GM23248 (cell line): ENCODE measurements around the gene SIPA1L3. TPM values are rescaled to one million over a fixed set of nuclear protein-coding genes. Genes with fewer than 3 reads are reported as not detected.

ENCODE experiments used
- DNase-seq: peaks from one replicate; pipeline ENCODE4 v3.0.0-alpha.2; 2015
- H2AFZ ChIP-seq: fragments of 200-600 bp; sonication (generic); 2 replicates; pipeline ENCODE4 v1.6.1; 2016; ENCODE audit warnings: antibody characterized with exemption
- H3F3A ChIP-seq: fragments of 200-600 bp; sonication (generic); 2 replicates; pipeline ENCODE4 v1.6.1; 2016; ENCODE audit warnings: mild to moderate bottlenecking, antibody characterized with exemption, mixed run types; ENCODE audit not compliant: insufficient read depth
- H3K27ac ChIP-seq: fragments of 200-600 bp; sonication (generic); 2 replicates; pipeline ENCODE4 v1.5.1; 2016; ENCODE audit warnings: mild to moderate bottlenecking
- H3K27me3 ChIP-seq: fragments of 200-600 bp; sonication (generic); replicated peaks from 2 replicates; pipeline ENCODE4 v1.6.1; 2016; ENCODE audit warnings: mild to moderate bottlenecking; ENCODE audit not compliant: insufficient read depth
- H3K36me3 ChIP-seq: fragments of 200-600 bp; sonication (generic); 2 replicates; pipeline ENCODE4 v1.6.1; 2016; ENCODE audit warnings: low read depth, mild to moderate bottlenecking
- H3K4me1 ChIP-seq: fragments of 200-600 bp; sonication (generic); 2 replicates; pipeline ENCODE4 v1.6.1; 2016; ENCODE audit warnings: mild to moderate bottlenecking; ENCODE audit not compliant: insufficient read depth
- H3K4me2 ChIP-seq: fragments of 200-600 bp; sonication (generic); one replicate; pipeline ENCODE4 v1.6.1; 2016; ENCODE audit warnings: mild to moderate bottlenecking; ENCODE audit not compliant: unreplicated experiment
- H3K4me3 ChIP-seq: fragments of 200-600 bp; sonication (generic); 2 replicates; pipeline ENCODE4 v1.5.1; 2016; ENCODE audit warnings: mild to moderate bottlenecking
- H3K79me2 ChIP-seq: fragments of 200-600 bp; sonication (generic); 2 replicates; pipeline ENCODE4 v1.6.1; 2016; ENCODE audit warnings: mild to moderate bottlenecking; ENCODE audit not compliant: insufficient read depth
- H3K9ac ChIP-seq: fragments of 200-600 bp; sonication (generic); 2 replicates; pipeline ENCODE4 v1.6.1; 2016; ENCODE audit warnings: mild to moderate bottlenecking
- H3K9me2 ChIP-seq: fragments of 200-600 bp; sonication (generic); 2 replicates; pipeline ENCODE4 v1.6.1; 2016; ENCODE audit warnings: mixed run types, mild to moderate bottlenecking, moderate library complexity; ENCODE audit not compliant: insufficient read depth
- H3K9me3 ChIP-seq: fragments of 200-600 bp; sonication (generic); one replicate; pipeline ENCODE4 v1.6.1; 2017; ENCODE audit warnings: low read depth
- H4K20me1 ChIP-seq: fragments of 200-600 bp; sonication (generic); 2 replicates; pipeline ENCODE4 v1.6.0; 2016; ENCODE audit not compliant: insufficient read depth
- EZH2 ChIP-seq: fragments of 200-600 bp; sonication (generic); IDR thresholded peaks from 2 replicates; pipeline ENCODE4 v1.6.1; 2018; ENCODE audit warnings: antibody characterized with exemption, mild to moderate bottlenecking; ENCODE audit not compliant: insufficient read depth, poor library complexity, severe bottlenecking
- EZH2phosphoT487 ChIP-seq: fragments of 200-600 bp; sonication (generic); IDR thresholded peaks from 2 replicates; pipeline ENCODE4 v1.6.1; 2018; ENCODE audit warnings: antibody characterized with exemption, moderate library complexity, mild to moderate bottlenecking, low read depth; ENCODE audit not compliant: insufficient read depth
- WGBS, 2 experiments: methylation state at CpG; one replicate each; pipeline ENCODE4 v1.1.6; 2015 to 2017; ENCODE audit warnings: low lambda C conversion rate in 2 of 2, low coverage in 1 of 2; ENCODE audit errors: missing lambda C conversion rate in 2 of 2; 5-methylcytosine and 5-hydroxymethylcytosine counted together
- in situ Hi-C: fragments of 300-500 bp; cut with MboI; formaldehyde crosslinking; loops from 2 replicates; pipeline ENCODE4 v1.15.0; 2020
- polyA plus RNA-seq: library from polyadenylated mRNA; unstranded; fragments of >200 nt; fragmentation: Nextera tagmentation; extraction: Ambion mirVana; gene quantifications from 2 replicates; pipeline ENCODE4 v1.2.1, GENCODE V29; 2016
- total RNA-seq: library from RNA; depleted of rRNA; stranded (reverse); fragments of >200 nt; shearing (Covaris generic); gene quantifications from 2 replicates; pipeline ENCODE4 v1.2.3, GENCODE V29; 2014

SIPA1L3 gene
- total and polyA plus RNA-seq, 2 experiments from 2014 or later, result 3.7 to 12.1 TPM

DNA sequence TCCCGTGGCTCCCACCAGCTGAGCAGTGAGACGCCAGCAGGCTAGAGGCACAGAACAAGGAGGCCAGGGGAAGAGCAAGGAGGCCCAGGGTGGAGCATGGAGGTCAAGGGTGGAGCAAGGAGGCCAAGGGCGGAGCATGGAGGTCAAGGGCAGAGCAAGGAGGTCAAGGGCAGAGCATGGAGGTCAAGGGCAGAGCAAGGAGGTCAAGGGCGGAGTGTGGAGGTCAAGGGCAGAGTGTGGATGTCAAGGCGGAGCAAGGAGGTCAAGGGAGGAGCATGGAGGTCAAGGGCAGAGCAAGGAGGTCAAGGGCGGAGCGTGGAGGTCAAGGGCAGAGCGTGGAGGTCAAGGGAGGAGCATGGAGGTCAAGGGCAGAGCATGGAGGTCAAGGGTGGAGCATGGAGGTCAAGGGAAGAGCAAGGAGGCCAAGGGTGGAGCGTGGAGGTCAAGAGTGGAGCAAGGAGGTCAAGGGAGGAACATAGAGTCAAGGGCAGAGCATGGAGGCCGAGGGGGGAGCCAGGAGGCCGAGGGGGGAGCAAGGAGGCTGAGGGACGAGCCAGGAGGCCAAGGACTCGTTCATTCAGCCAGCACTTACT is 289.3 kb downstream of the SIPA1L3 start:
- Histone ChIP-seq H3K9ac (no peak overlapping the region), H3K27me3 (no peaks in the 10 kb centered on the region), H3K36me3 (no peaks in the 10 kb centered on the region), H3K27ac (no peak overlapping the region), H2AFZ (no peak overlapping the region), H3F3A (no peaks in the 10 kb centered on the region), H3K4me1 (no peaks in the 10 kb centered on the region), H3K4me3 (no peak overlapping the region), H3K79me2 (no peaks in the 10 kb centered on the region), H3K9me2 (no peaks in the 10 kb centered on the region), H4K20me1 (no peaks in the 10 kb centered on the region), H3K4me2 (no peak overlapping the region), H3K9me3 (no peaks in the 10 kb centered on the region)
- DNase-seq, result no peak
- TF ChIP-seq EZH2 (no peak), EZH2phosphoT487 (no peak)
- 90 to 91% methylated on average over 12 to 13 of the region's 13 CpGs for WGBS, 2 experiments
- in situ Hi-C loops, result no loop called here

DNA sequence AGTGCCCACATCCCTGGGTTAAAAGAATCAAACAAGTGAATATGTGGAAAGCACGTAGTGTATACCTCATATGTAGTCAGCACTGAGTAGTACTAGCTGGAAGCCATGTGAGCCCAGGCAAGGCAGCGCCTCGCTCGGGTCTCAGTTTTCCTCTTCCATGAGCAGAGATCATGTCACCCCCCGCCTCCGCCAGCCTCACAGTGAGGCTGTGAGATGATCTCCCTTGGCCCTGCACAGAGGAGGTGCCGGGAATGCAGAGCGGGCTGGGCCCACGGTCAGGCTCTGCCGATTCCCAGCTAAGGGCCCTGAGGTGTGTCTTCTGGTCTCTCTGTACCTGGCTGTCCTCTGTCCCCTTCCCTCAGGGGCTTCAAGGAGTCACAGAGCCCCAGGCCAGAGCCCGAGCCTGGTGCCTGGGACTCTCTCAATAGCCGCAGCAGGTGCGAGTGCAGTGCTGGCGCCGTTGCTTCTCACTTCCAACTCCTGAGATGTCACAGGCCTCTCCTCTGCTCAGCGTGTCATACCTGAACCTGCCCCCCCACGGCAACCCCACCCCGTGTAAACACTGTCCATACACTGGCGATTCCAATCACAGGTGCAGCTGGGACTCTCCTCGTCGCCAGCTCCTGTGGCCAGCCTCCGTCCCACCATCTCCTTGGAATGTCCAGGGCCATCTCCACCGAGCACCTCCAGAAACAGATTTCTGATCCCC is 290.1 kb downstream of the SIPA1L3 start:
- no peaks in the 10 kb centered on the region for H3K4me1 ChIP-seq
- no peak for TF ChIP-seq EZH2phosphoT487
- TF ChIP-seq EZH2, result no peak
- H3K4me2 ChIP-seq, result no peak overlapping the region
- no peak overlapping the region for H3K9ac ChIP-seq
- no peak for DNase-seq
- H3K79me2 ChIP-seq, result no peaks in the 10 kb centered on the region
- H3K9me3 ChIP-seq, result no peaks in the 10 kb centered on the region
- H3F3A ChIP-seq, result no peaks in the 10 kb centered on the region
- H3K9me2 ChIP-seq, result no peaks in the 10 kb centered on the region
- in situ Hi-C loops, result no loop called here
- no peak overlapping the region for H2AFZ ChIP-seq
- no peaks in the 10 kb centered on the region for H4K20me1 ChIP-seq
- H3K4me3 ChIP-seq, result no peak overlapping the region
- WGBS, 2 experiments, result 93 to 94% methylated on average over 22 to 23 of the region's 23 CpGs
- no peaks in the 10 kb centered on the region for H3K36me3 ChIP-seq
- no peak overlapping the region for H3K27ac ChIP-seq
- H3K27me3 ChIP-seq, result no peaks in the 10 kb centered on the region

DNA sequence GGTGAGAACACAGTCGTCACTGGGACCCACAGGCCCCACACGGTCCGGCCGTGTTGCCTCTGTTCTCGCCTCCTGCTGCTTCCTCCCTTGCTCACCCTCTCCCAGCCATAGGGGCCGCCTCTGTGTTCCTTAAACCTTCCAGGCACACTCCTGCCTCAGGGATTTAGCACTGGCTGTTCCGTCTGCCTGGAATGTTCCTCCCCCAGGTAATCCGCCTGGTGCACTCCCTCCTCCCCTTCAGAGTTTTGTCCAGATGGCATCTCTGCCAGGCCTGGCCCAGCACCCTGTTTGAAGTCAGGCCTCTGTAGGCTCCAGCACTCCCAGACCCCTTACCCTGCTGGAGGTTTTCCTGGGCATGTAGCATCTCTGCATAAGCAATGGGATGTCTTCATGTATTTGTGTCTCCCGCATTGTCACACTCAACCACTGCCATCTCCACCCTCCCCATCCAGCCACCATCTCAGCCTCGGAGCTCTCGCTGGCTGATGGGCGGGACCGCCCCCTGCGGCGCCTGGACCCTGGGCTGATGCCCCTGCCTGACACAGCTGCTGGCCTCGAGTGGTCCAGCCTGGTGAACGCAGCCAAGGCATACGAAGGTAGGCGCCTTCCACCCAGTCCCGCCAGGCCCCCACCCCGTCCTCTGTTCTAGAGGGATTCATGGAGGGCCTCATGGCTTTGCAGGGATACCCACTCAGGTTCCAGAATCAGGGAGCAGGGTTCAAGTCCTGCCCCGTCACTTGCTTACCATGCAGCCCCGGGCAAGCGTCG is 291.1 kb downstream of the SIPA1L3 start:
- TF ChIP-seq EZH2phosphoT487, result no peak
- no peak for TF ChIP-seq EZH2
- 96 to 97% methylated on average over 25 of the region's 25 CpGs for WGBS, 2 experiments
- Histone ChIP-seq H3K79me2 (no peaks in the 10 kb centered on the region), H3K9me2 (no peaks in the 10 kb centered on the region), H4K20me1 (no peaks in the 10 kb centered on the region), H3K4me3 (no peak overlapping the region), H3K4me2 (no peak overlapping the region), H2AFZ (no peak overlapping the region), H3F3A (no peaks in the 10 kb centered on the region), H3K27me3 (no peaks in the 10 kb centered on the region), H3K9ac (no peak overlapping the region), H3K9me3 (no peaks in the 10 kb centered on the region), H3K36me3 (no peaks in the 10 kb centered on the region), H3K4me1 (no peaks in the 10 kb centered on the region), H3K27ac (no peak overlapping the region)
- in situ Hi-C loops, result no loop called here
- no peak for DNase-seq

DNA sequence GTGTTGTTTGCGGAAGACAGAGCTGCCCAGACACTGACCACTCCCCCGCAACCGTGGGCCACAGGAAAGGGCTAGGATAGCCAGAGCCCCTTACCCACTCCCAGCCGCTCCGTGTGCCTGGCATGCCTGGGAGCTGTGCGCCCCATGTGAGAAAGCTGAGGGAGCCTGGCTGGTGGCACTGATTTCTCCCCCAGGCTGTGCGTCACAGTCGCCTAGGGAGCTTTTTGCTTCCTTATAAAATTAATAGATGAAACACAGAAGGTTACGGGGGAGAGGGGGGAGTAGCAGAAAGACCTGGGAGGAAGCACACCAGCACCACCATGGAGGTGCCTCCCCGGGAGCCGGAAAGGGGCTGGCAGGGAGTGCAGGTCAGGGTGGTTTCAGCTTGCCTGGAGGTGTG is 292.3 kb downstream of the SIPA1L3 start:
- 90 to 93% methylated on average over 11 of the region's 11 CpGs for WGBS, 2 experiments
- H3F3A ChIP-seq, result no peaks in the 10 kb centered on the region
- H3K9me2 ChIP-seq, result no peaks in the 10 kb centered on the region
- in situ Hi-C loops, result no loop called here
- TF ChIP-seq EZH2, result no peak
- no peak for TF ChIP-seq EZH2phosphoT487
- H3K4me2 ChIP-seq, result no peak overlapping the region
- no peak for DNase-seq
- no peaks in the 10 kb centered on the region for H4K20me1 ChIP-seq
- H3K36me3 ChIP-seq, result no peaks in the 10 kb centered on the region
- H3K4me1 ChIP-seq, result no peaks in the 10 kb centered on the region
- no peak overlapping the region for H3K27ac ChIP-seq
- H3K9ac ChIP-seq, result no peak overlapping the region
- no peak overlapping the region for H3K4me3 ChIP-seq
- H3K9me3 ChIP-seq, result no peaks in the 10 kb centered on the region
- H3K27me3 ChIP-seq, result no peaks in the 10 kb centered on the region
- H2AFZ ChIP-seq, result no peak overlapping the region
- H3K79me2 ChIP-seq, result no peaks in the 10 kb centered on the region
